K562 (cell line): ENCODE data around the gene DNAJC6. TPM values are rescaled to one million over a fixed set of nuclear protein-coding genes. Genes with fewer than 3 reads are reported as not detected.
A peak's percentile ranks its signal among the peaks of the same experiment; 100 is the strongest.

Source experiments
- ATF7 ChIP-seq: fragments of 450-650 bp; IDR thresholded peaks from 2 replicates; pipeline ENCODE4 v1.7.1; 2014; ENCODE audit warnings: mild to moderate bottlenecking, moderate library complexity
- HIVEP1 ChIP-seq: fragments of 250-450 bp; sonication (Bioruptor Pico); IDR thresholded peaks from 2 replicates; pipeline ENCODE4 v1.4.0; 2020; ENCODE audit warnings: mild to moderate bottlenecking
- HMG20A ChIP-seq: fragments of 450-650 bp; formaldehyde crosslinking; conservative IDR thresholded peaks from 2 replicates; pipeline ENCODE4 v1.4.0; 2020; ENCODE audit warnings: mild to moderate bottlenecking, mixed read lengths
- SMAD1 ChIP-seq: fragments of 150-350 bp; IDR thresholded peaks from 2 replicates; pipeline ENCODE4 v1.6.1; 2014; ENCODE audit warnings: low read length, low read depth; ENCODE audit not compliant: partially characterized antibody
- TAF7 ChIP-seq: fragments of 450-650 bp; IDR thresholded peaks from 2 replicates; pipeline ENCODE4 v1.6.1; 2016; ENCODE audit warnings: missing genetic modification characterization, missing compliant biosample characterization
- ZNF121 ChIP-seq: sonication (generic); formaldehyde crosslinking; conservative IDR thresholded peaks from 2 replicates; pipeline ENCODE4 v1.8.0; 2022; ENCODE audit warnings: missing genetic modification reagents
- ZNF644 ChIP-seq: fragments of 200-800 bp; sonication (Bioruptor generic); IDR thresholded peaks from 2 replicates; pipeline ENCODE4 v1.6.1; 2016; ENCODE audit warnings: low read depth, missing genetic modification characterization, missing compliant biosample characterization
- polyA plus RNA-seq, 8 experiments: library from polyadenylated mRNA; depleted of rRNA in 4 of 8; stranded (reverse) in 5 of 8; unstranded in 3 of 8; fragments of >200 nt; fragmentation: Nextera tagmentation in 2 of 8; fragmentation: Illumina TruSeq in 1 of 8; extraction: Ambion mirVana in 2 of 8; extraction: Trizol in 1 of 8; gene quantifications; 2 replicates each; pipeline versions ENCODE4 v1.2.1 to v1.2.3, GENCODE V29; 2011 to 2014; ENCODE audit warnings: inconsistent platforms in 1 of 8, missing spikeins in 1 of 8
- total RNA-seq, 7 experiments: library from RNA; depleted of rRNA in 6 of 7; stranded (reverse); fragments of >200 nt in 6 of 7; fragmentation: Illumina TruSeq in 2 of 7; extraction: Trizol in 2 of 7; gene quantifications; 2 replicates each; pipeline versions ENCODE4 v1.2.1 to v1.2.3, GENCODE V29; 2011 to 2021; ENCODE audit warnings: low replicate concordance in 1 of 7
- TF ChIP-seq, protein P1 (sequence below), 3 experiments: IDR thresholded peaks in 2 of 3; conservative IDR thresholded peaks in 1 of 3; 2 replicates each; pipeline ENCODE4 v1.5.1; 2011 to 2012; ENCODE audit warnings: low read length in 3 of 3, mild to moderate bottlenecking in 3 of 3, control low read depth in 2 of 3, improper control_type of control experiment in 1 of 3, inconsistent platforms in 1 of 3, low read depth in 1 of 3, mixed read lengths in 1 of 3, moderate library complexity in 1 of 3; ENCODE audit not compliant: insufficient read depth in 2 of 3
- TF ChIP-seq, protein P2 (sequence below): fragments of 250-450 bp; sonication (Bioruptor Pico); IDR thresholded peaks from 2 replicates; pipeline ENCODE4 v1.8.0; 2022; ENCODE audit warnings: inconsistent platforms
- TF ChIP-seq, protein P3 (sequence below): sonication (generic); formaldehyde crosslinking; IDR thresholded peaks from 2 replicates; pipeline ENCODE4 v1.8.0; 2023; ENCODE audit warnings: missing genetic modification reagents, mild to moderate bottlenecking, borderline replicate concordance
- TF ChIP-seq, protein P4 (sequence below): fragments of 250-450 bp; sonication (Bioruptor Pico); IDR thresholded peaks from 2 replicates; pipeline ENCODE4 v1.4.0; 2020

DNAJC6 gene
- total and polyA plus RNA-seq, 9 of the 15 experiments (the other 6 are each of a cell fraction or from before 2014, with no cell fraction given): 6.7 to 78.7 (median 28.0) TPM

DNA sequence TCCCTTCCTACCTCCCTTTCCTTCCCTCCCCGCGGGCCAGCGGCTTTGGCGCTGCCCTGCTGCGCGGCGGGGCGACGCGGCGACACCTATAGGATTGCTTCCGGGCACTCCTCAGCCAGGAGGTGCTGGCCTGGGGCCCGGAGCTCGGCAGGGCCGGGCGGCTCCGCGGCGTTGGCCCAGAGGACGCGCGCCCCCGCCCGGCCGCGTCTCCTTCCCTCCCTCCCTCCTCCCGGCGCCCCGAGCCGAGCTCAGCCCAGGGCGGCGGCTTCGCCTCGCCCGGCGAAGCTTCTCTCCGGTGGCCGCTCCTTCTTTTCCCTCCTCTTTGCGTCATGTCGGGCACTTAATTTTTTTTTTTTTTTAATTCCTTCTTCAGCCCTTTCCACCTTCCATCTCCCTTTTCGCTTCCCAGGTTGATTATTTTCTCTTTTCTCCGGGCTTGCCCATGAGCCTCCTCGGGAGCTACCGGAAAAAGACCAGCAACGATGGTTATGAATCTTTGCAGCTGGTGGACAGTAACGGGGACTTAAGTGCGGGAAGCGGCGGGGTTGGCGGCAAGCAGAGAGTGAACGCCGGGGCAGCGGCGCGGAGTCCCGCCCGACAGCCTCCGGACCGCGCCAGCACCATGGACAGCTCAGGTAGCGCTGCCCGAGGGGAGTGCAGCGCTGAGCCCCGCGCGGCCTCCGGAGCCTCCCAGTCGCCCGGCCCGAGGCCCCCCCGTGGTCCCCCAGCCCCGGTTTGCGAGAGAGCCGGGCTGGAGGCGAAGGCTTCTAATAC is at the start of gene DNAJC6 (continued):
- TF ChIP-seq, protein P1, sequence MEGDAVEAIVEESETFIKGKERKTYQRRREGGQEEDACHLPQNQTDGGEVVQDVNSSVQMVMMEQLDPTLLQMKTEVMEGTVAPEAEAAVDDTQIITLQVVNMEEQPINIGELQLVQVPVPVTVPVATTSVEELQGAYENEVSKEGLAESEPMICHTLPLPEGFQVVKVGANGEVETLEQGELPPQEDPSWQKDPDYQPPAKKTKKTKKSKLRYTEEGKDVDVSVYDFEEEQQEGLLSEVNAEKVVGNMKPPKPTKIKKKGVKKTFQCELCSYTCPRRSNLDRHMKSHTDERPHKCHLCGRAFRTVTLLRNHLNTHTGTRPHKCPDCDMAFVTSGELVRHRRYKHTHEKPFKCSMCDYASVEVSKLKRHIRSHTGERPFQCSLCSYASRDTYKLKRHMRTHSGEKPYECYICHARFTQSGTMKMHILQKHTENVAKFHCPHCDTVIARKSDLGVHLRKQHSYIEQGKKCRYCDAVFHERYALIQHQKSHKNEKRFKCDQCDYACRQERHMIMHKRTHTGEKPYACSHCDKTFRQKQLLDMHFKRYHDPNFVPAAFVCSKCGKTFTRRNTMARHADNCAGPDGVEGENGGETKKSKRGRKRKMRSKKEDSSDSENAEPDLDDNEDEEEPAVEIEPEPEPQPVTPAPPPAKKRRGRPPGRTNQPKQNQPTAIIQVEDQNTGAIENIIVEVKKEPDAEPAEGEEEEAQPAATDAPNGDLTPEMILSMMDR (IDR thresholded peaks at IDR 0.05 in 2 of 3, conservative IDR thresholded peaks at IDR 0.05 in 1 of 3; ENCODE audit: insufficient read depth in 2 of 3, low read depth in 1 of 3, low read length in 3 of 3): peak in 2 of 3 experiments; percentile 37 to 58; a peak in 4 of 6 replicates
- TF ChIP-seq, protein P2, sequence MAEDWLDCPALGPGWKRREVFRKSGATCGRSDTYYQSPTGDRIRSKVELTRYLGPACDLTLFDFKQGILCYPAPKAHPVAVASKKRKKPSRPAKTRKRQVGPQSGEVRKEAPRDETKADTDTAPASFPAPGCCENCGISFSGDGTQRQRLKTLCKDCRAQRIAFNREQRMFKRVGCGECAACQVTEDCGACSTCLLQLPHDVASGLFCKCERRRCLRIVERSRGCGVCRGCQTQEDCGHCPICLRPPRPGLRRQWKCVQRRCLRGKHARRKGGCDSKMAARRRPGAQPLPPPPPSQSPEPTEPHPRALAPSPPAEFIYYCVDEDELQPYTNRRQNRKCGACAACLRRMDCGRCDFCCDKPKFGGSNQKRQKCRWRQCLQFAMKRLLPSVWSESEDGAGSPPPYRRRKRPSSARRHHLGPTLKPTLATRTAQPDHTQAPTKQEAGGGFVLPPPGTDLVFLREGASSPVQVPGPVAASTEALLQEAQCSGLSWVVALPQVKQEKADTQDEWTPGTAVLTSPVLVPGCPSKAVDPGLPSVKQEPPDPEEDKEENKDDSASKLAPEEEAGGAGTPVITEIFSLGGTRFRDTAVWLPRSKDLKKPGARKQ (CRISPR knock-in tag): no peak
- TF ChIP-seq ZNF644 (tag) (no peak), TAF7 (tag) (no peak), HIVEP1 (CRISPR knock-in tag) (no peak), ATF7 (peak; percentile 37; the same call in 1 of the 2 replicates), HMG20A (no peak), SMAD1 (peak; percentile 3), ZNF121 (CRISPR knock-in tag) (no peak)
- TF ChIP-seq, protein P3, sequence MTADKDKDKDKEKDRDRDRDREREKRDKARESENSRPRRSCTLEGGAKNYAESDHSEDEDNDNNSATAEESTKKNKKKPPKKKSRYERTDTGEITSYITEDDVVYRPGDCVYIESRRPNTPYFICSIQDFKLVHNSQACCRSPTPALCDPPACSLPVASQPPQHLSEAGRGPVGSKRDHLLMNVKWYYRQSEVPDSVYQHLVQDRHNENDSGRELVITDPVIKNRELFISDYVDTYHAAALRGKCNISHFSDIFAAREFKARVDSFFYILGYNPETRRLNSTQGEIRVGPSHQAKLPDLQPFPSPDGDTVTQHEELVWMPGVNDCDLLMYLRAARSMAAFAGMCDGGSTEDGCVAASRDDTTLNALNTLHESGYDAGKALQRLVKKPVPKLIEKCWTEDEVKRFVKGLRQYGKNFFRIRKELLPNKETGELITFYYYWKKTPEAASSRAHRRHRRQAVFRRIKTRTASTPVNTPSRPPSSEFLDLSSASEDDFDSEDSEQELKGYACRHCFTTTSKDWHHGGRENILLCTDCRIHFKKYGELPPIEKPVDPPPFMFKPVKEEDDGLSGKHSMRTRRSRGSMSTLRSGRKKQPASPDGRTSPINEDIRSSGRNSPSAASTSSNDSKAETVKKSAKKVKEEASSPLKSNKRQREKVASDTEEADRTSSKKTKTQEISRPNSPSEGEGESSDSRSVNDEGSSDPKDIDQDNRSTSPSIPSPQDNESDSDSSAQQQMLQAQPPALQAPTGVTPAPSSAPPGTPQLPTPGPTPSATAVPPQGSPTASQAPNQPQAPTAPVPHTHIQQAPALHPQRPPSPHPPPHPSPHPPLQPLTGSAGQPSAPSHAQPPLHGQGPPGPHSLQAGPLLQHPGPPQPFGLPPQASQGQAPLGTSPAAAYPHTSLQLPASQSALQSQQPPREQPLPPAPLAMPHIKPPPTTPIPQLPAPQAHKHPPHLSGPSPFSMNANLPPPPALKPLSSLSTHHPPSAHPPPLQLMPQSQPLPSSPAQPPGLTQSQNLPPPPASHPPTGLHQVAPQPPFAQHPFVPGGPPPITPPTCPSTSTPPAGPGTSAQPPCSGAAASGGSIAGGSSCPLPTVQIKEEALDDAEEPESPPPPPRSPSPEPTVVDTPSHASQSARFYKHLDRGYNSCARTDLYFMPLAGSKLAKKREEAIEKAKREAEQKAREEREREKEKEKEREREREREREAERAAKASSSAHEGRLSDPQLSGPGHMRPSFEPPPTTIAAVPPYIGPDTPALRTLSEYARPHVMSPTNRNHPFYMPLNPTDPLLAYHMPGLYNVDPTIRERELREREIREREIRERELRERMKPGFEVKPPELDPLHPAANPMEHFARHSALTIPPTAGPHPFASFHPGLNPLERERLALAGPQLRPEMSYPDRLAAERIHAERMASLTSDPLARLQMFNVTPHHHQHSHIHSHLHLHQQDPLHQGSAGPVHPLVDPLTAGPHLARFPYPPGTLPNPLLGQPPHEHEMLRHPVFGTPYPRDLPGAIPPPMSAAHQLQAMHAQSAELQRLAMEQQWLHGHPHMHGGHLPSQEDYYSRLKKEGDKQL: peak; percentile 73; the same call in 1 of the 2 replicates
- TF ChIP-seq, protein P4, sequence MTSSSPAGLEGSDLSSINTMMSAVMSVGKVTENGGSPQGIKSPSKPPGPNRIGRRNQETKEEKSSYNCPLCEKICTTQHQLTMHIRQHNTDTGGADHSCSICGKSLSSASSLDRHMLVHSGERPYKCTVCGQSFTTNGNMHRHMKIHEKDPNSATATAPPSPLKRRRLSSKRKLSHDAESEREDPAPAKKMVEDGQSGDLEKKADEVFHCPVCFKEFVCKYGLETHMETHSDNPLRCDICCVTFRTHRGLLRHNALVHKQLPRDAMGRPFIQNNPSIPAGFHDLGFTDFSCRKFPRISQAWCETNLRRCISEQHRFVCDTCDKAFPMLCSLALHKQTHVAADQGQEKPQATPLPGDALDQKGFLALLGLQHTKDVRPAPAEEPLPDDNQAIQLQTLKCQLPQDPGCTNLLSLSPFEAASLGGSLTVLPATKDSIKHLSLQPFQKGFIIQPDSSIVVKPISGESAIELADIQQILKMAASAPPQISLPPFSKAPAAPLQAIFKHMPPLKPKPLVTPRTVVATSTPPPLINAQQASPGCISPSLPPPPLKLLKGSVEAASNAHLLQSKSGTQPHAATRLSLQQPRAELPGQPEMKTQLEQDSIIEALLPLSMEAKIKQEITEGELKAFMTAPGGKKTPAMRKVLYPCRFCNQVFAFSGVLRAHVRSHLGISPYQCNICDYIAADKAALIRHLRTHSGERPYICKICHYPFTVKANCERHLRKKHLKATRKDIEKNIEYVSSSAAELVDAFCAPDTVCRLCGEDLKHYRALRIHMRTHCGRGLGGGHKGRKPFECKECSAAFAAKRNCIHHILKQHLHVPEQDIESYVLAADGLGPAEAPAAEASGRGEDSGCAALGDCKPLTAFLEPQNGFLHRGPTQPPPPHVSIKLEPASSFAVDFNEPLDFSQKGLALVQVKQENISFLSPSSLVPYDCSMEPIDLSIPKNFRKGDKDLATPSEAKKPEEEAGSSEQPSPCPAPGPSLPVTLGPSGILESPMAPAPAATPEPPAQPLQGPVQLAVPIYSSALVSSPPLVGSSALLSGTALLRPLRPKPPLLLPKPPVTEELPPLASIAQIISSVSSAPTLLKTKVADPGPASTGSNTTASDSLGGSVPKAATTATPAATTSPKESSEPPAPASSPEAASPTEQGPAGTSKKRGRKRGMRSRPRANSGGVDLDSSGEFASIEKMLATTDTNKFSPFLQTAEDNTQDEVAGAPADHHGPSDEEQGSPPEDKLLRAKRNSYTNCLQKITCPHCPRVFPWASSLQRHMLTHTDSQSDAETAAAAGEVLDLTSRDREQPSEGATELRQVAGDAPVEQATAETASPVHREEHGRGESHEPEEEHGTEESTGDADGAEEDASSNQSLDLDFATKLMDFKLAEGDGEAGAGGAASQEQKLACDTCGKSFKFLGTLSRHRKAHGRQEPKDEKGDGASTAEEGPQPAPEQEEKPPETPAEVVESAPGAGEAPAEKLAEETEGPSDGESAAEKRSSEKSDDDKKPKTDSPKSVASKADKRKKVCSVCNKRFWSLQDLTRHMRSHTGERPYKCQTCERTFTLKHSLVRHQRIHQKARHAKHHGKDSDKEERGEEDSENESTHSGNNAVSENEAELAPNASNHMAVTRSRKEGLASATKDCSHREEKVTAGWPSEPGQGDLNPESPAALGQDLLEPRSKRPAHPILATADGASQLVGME: no peak
